Measurements from ENCODE around the gene LGR6. TPM values are rescaled to one million over a fixed set of nuclear protein-coding genes. Genes with fewer than 3 reads are reported as not detected.

The LGR6 gene
- total RNA-seq, 1 experiment from 2014 or later, result 0.08 TPM

DNA sequence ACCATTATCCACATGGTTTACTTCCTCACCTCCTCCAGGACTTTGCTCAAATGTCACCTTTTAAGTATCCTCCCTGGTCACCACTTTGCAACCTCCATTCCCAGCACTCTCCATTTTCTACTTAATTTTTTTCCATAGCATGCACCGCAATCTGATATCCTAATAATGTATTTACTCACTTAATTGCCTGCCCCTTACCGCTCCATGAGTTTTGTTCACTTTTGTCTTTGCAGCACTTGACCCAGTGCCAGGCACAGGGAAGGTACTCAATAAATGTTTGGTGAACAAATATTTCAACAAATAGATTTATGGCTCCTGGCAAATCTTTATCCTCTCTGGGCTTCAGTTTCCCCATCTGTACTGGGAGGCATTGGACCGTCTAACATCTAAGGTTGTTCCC lies 94.6 kb downstream of the LGR6 start:
- Histone ChIP-seq H3K4me1 (ENCODE audit: control insufficient read depth, insufficient read depth, low read length) (no peaks in the 10 kb centered on the region), H3K36me3 (ENCODE audit: control insufficient read depth, insufficient read depth, low read length) (no peaks in the 10 kb centered on the region), H3K4me3 (ENCODE audit: low read depth in 2 of 2, low read length in 2 of 2) (no peak overlapping the region), H3K27me3 (ENCODE audit: control insufficient read depth, insufficient read depth, low read length) (peaks cover 4% of the 10 kb centered on the region), H3K27ac (ENCODE audit: low read length) (no peak overlapping the region), H3K9me3 (ENCODE audit: control insufficient read depth, insufficient read depth, low read depth, low read length) (no peaks in the 10 kb centered on the region)
- no peak for TF ChIP-seq TCF7L2 (IDR thresholded peaks at IDR 0.05; ENCODE audit: low read depth, low read length)
- TF ChIP-seq, protein P1, sequence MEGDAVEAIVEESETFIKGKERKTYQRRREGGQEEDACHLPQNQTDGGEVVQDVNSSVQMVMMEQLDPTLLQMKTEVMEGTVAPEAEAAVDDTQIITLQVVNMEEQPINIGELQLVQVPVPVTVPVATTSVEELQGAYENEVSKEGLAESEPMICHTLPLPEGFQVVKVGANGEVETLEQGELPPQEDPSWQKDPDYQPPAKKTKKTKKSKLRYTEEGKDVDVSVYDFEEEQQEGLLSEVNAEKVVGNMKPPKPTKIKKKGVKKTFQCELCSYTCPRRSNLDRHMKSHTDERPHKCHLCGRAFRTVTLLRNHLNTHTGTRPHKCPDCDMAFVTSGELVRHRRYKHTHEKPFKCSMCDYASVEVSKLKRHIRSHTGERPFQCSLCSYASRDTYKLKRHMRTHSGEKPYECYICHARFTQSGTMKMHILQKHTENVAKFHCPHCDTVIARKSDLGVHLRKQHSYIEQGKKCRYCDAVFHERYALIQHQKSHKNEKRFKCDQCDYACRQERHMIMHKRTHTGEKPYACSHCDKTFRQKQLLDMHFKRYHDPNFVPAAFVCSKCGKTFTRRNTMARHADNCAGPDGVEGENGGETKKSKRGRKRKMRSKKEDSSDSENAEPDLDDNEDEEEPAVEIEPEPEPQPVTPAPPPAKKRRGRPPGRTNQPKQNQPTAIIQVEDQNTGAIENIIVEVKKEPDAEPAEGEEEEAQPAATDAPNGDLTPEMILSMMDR (IDR thresholded peaks at IDR 0.05), result no peak
- TF ChIP-seq POLR2AphosphoS5 (IDR thresholded peaks at IDR 0.05; ENCODE audit: low read depth, low read length), result no peak
- TF ChIP-seq, protein P2, sequence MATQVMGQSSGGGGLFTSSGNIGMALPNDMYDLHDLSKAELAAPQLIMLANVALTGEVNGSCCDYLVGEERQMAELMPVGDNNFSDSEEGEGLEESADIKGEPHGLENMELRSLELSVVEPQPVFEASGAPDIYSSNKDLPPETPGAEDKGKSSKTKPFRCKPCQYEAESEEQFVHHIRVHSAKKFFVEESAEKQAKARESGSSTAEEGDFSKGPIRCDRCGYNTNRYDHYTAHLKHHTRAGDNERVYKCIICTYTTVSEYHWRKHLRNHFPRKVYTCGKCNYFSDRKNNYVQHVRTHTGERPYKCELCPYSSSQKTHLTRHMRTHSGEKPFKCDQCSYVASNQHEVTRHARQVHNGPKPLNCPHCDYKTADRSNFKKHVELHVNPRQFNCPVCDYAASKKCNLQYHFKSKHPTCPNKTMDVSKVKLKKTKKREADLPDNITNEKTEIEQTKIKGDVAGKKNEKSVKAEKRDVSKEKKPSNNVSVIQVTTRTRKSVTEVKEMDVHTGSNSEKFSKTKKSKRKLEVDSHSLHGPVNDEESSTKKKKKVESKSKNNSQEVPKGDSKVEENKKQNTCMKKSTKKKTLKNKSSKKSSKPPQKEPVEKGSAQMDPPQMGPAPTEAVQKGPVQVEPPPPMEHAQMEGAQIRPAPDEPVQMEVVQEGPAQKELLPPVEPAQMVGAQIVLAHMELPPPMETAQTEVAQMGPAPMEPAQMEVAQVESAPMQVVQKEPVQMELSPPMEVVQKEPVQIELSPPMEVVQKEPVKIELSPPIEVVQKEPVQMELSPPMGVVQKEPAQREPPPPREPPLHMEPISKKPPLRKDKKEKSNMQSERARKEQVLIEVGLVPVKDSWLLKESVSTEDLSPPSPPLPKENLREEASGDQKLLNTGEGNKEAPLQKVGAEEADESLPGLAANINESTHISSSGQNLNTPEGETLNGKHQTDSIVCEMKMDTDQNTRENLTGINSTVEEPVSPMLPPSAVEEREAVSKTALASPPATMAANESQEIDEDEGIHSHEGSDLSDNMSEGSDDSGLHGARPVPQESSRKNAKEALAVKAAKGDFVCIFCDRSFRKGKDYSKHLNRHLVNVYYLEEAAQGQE (IDR thresholded peaks at IDR 0.05; ENCODE audit: insufficient read depth in 1 of 2, low read depth in 2 of 2, low read length in 1 of 2), result no peak
- no peak for TF ChIP-seq SIN3A (IDR thresholded peaks at IDR 0.05; ENCODE audit: borderline replicate concordance, insufficient read depth, low read depth, low read length)
- no peak for DNase-seq (ENCODE audit: low read depth, low spot score)
- intact Hi-C loops (cut with micrococcal nuclease; ENCODE audit: unreplicated experiment) (no loop called here), in situ Hi-C loops (cut with HindIII; ENCODE audit: low pct_unique_long_range_greater_than_20kb, low sequenced_read_pairs) (no loop called here)
- no TSS peak for BruUV-seq (replicated peaks)
- no peak for ATAC-seq
- CTCF ChIA-PET, result no interaction called here
- POLR2A ChIA-PET, result no interaction called here

DNA sequence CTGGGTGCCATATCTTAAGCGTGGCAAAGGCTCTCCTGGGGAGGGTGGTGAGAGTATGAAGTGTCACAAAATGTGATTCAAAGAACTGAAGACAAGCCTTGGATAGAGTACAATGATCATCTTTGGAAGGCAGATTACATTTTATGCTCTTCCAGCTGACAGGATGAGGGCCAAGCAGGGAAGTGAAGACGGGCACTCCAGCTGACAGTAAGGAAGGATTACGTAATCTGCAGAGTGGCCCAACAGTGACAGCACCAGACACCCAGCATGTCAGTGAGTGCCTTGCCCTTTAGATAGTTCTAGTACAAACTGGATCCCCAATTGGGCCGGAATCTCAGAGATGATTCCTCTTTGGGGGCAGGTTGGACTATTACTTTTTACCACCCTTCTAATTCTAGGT lies 95.4 kb downstream of the LGR6 start:
- no peaks in the 10 kb centered on the region for H3K36me3 ChIP-seq (ENCODE audit: control insufficient read depth, insufficient read depth, low read length)
- intact Hi-C loops (cut with micrococcal nuclease; ENCODE audit: unreplicated experiment) (no loop called here), in situ Hi-C loops (cut with HindIII; ENCODE audit: low pct_unique_long_range_greater_than_20kb, low sequenced_read_pairs) (no loop called here)
- DNase-seq (ENCODE audit: low read depth, low spot score), result no peak
- no peak for TF ChIP-seq TCF7L2 (IDR thresholded peaks at IDR 0.05; ENCODE audit: low read depth, low read length)
- TF ChIP-seq, protein P2 (IDR thresholded peaks at IDR 0.05; ENCODE audit: insufficient read depth in 1 of 2, low read depth in 2 of 2, low read length in 1 of 2), result no peak
- TF ChIP-seq POLR2AphosphoS5 (IDR thresholded peaks at IDR 0.05; ENCODE audit: low read depth, low read length), result no peak
- TF ChIP-seq SIN3A (IDR thresholded peaks at IDR 0.05; ENCODE audit: borderline replicate concordance, insufficient read depth, low read depth, low read length), result no peak
- TF ChIP-seq, protein P1 (IDR thresholded peaks at IDR 0.05), result no peak
- POLR2A ChIA-PET, result no interaction called here
- no TSS peak for BruUV-seq (replicated peaks)
- no peak overlapping the region for H3K27ac ChIP-seq (ENCODE audit: low read length)
- no peak for ATAC-seq
- no peaks in the 10 kb centered on the region for H3K9me3 ChIP-seq (ENCODE audit: control insufficient read depth, insufficient read depth, low read depth, low read length)
- H3K4me1 ChIP-seq (ENCODE audit: control insufficient read depth, insufficient read depth, low read length), result no peaks in the 10 kb centered on the region
- no peak overlapping the region for H3K4me3 ChIP-seq (ENCODE audit: low read depth in 2 of 2, low read length in 2 of 2)
- CTCF ChIA-PET, result no interaction called here
- H3K27me3 ChIP-seq (ENCODE audit: control insufficient read depth, insufficient read depth, low read length), result peaks cover 4% of the 10 kb centered on the region

Data from Panc1 (cell line).